Right lobe of liver (tissue), 4 donors: Measurements from ENCODE around the gene NFKB1.

Source experiments
- CTCF ChIP-seq, 4 donors: fragments of 200-600 bp in 3 of 4; fragments of 450-650 bp in 1 of 4; IDR thresholded peaks; one replicate each; pipeline versions ENCODE4 v1.5.1 to v1.8.0; 2016 to 2022; ENCODE audit warnings: antibody characterized with exemption in 4 of 4, mild to moderate bottlenecking in 2 of 4
- POLR2A ChIP-seq: fragments of 450-650 bp; IDR thresholded peaks from one replicate; pipeline ENCODE4 v1.6.1; 2017; ENCODE audit warnings: antibody characterized with exemption, mild to moderate bottlenecking
- donor health status: DM: no; HTN: no; CAD: no.
- donor health status: DM: no; HTN: no; CAD: no.
- donor health status: DM: no; HTN: yes; CAD: no.

- TF ChIP-seq CTCF (IDR thresholded peaks at IDR 0.05) (no peak), POLR2A (no peak)
These were observed 77.7 kb downstream of the NFKB1 start for GRCh38 chr4:102578819-102579218.
